Activated CD4-positive, alpha-beta T cell treated with anti-CD3 and anti-CD28 coated beads, Interleukin-2, Interleukin-4, amounts not matched to agents 100 ng/mL and 50 ng/mL, durations not matched to agents 16 hours and 8 hours (primary cell): ENCODE measurements around the gene PCDHB11.
"Not testable (repeated sequence)": the region's sequence is repeated elsewhere in the genome, so short reads cannot be mapped to it uniquely, and the experiment has no call there.

Experiments used
- DNase-seq: peaks from one replicate; pipeline ENCODE4 v3.0.0-alpha.2; 2020; ENCODE audit warnings: low spot score

The PCDHB11 gene

GRCh38 chr5:141186897-141187512 is 12.4 kb upstream of the PCDHB11 start, which contains the start of gene PCDHB9:
Gene PCDHB9, plus strand, starts transcription at chr5:141187161. Its CDS starts 158 bp downstream, at chr5:141187319.
- peak; percentile 13 for DNase-seq

GRCh38 chr5:141188682-141189081 is 10.7 kb upstream of the PCDHB11 start:
- not testable (repeated sequence) for DNase-seq

- DNase-seq = not testable (repeated sequence)
Measured at GRCh38 chr5:141189131-141189530, 10.3 kb upstream of the PCDHB11 start.

GRCh38 chr5:141192110-141192725 is 7.2 kb upstream of the PCDHB11 start, which contains the start of gene PCDHB10:
Gene PCDHB10, plus strand, starts transcription at chr5:141192353. Its CDS starts 200 bp downstream, at chr5:141192553.
- peak; percentile 6 for DNase-seq

- not testable (repeated sequence) for DNase-seq
Measured at GRCh38 chr5:141194332-141194731, 5.1 kb upstream of the PCDHB11 start.

- no peak for DNase-seq
Measured at GRCh38 chr5:141196363-141196762, 3.1 kb upstream of the PCDHB11 start.

- not testable (repeated sequence) for DNase-seq
Measured at GRCh38 chr5:141201126-141201525, 1.7 kb downstream of the PCDHB11 start.

GRCh38 chr5:141201646-141202045 is 2.2 kb downstream of the PCDHB11 start:
- DNase-seq = not testable (repeated sequence)

- DNase-seq = no peak
Measured at GRCh38 chr5:141208478-141208877, 9.1 kb downstream of the PCDHB11 start, which contains the start of gene PCDHB12. Gene PCDHB12, plus strand, starts transcription at chr5:141208719. Its CDS starts 189 bp downstream, at chr5:141208908.

- not testable (repeated sequence) for DNase-seq
Measured at GRCh38 chr5:141210281-141210680, 10.9 kb downstream of the PCDHB11 start.

GRCh38 chr5:141210849-141211248 is 11.4 kb downstream of the PCDHB11 start:
- not testable (repeated sequence) for DNase-seq

- not testable (repeated sequence) for DNase-seq
Measured at GRCh38 chr5:141213656-141214339, 14.4 kb downstream of the PCDHB11 start, which contains the start of gene PCDHB13. Gene PCDHB13, plus strand, starts transcription at chr5:141213919. Its CDS starts 205 bp downstream, at chr5:141214124.

- not testable (repeated sequence) for DNase-seq
Measured at GRCh38 chr5:141214583-141214982, 15.2 kb downstream of the PCDHB11 start.

- not testable (repeated sequence) for DNase-seq
Measured at GRCh38 chr5:141215504-141215903, 16.1 kb downstream of the PCDHB11 start.

GRCh38 chr5:141216035-141216434 is 16.6 kb downstream of the PCDHB11 start:
- DNase-seq = not testable (repeated sequence)

- DNase-seq = no peak
Measured at GRCh38 chr5:141223112-141223783, 23.8 kb downstream of the PCDHB11 start, which contains the start of gene PCDHB14. Gene PCDHB14, plus strand, starts transcription at chr5:141223343. Its CDS starts 163 bp downstream, at chr5:141223506.

GRCh38 chr5:141224844-141225243 is 25.4 kb downstream of the PCDHB11 start:
- DNase-seq = not testable (repeated sequence)

GRCh38 chr5:141225421-141225820 is 26.0 kb downstream of the PCDHB11 start:
- not testable (repeated sequence) for DNase-seq

GRCh38 chr5:141234109-141234667 is 34.8 kb downstream of the PCDHB11 start:
- no peak for DNase-seq

- DNase-seq = not testable (repeated sequence)
Measured at GRCh38 chr5:141235922-141236321, 36.5 kb downstream of the PCDHB11 start.

- no peak for DNase-seq
Measured at GRCh38 chr5:141236516-141237313, 37.3 kb downstream of the PCDHB11 start.
